PC-9 (cell line): ENCODE measurements around the gene RPL9. TPM values are rescaled to one million over a fixed set of nuclear protein-coding genes. Genes with fewer than 3 reads are reported as not detected.

ENCODE experiments used
- BruUV-seq: library from RNA; stranded (reverse); fragments of 400-500 nt; replicated peaks from 2 replicates; lab custom pipeline; 2021; lab: Mats Ljungman, UMichigan
- CTCF ChIA-PET: fragments of 300-600 bp; sonication (Branson Sonifier 250); formaldehyde crosslinking; loops from one replicate; lab custom pipeline; 2022; ENCODE audit warnings: antibody characterized with exemption; lab: Charles Lee
- POLR2A ChIA-PET: fragments of 300-600 bp; sonication (Branson Sonifier 250); formaldehyde crosslinking; loops from one replicate; lab custom pipeline; 2022; ENCODE audit warnings: antibody characterized with exemption; ENCODE audit not compliant: unreplicated experiment; lab: Charles Lee
- DNase-seq, 2 experiments: peaks; one replicate each; pipeline versions ENCODE4 v3.0.0 to v3.0.0-alpha.2; 2015 to 2022; ENCODE audit warnings: mixed read lengths in 1 of 2
- H2AFZ ChIP-seq: fragments of 200-600 bp; sonication (generic); 2 replicates; pipeline ENCODE4 v1.8.1; 2017; ENCODE audit warnings: antibody characterized with exemption
- H3F3A ChIP-seq: fragments of 200-600 bp; sonication (generic); 2 replicates; pipeline ENCODE4 v1.8.1; 2017; ENCODE audit warnings: antibody characterized with exemption, mild to moderate bottlenecking, low read depth; ENCODE audit not compliant: insufficient read depth
- H3K27ac ChIP-seq: fragments of 200-600 bp; sonication (generic); 2 replicates; pipeline ENCODE4 v1.6.1; 2016; ENCODE audit warnings: mixed run types
- H3K27me3 ChIP-seq: fragments of 200-600 bp; sonication (generic); 2 replicates; pipeline ENCODE4 v1.6.1; 2016; ENCODE audit warnings: low read depth, mixed run types; ENCODE audit not compliant: insufficient read depth
- H3K36me3 ChIP-seq: fragments of 200-600 bp; sonication (generic); 2 replicates; pipeline ENCODE4 v1.6.1; 2016; ENCODE audit warnings: low read depth, mixed run types
- H3K4me1 ChIP-seq: fragments of 200-600 bp; sonication (generic); replicated peaks from 2 replicates; pipeline ENCODE4 v1.6.1; 2016; ENCODE audit warnings: mixed run types; ENCODE audit not compliant: insufficient read depth
- H3K4me2 ChIP-seq: fragments of 200-600 bp; sonication (generic); 2 replicates; pipeline ENCODE4 v1.6.1; 2017; ENCODE audit warnings: mixed run types
- H3K4me3 ChIP-seq: fragments of 200-600 bp; sonication (generic); 2 replicates; pipeline ENCODE4 v1.6.1; 2016; ENCODE audit warnings: mixed run types
- H3K79me2 ChIP-seq: fragments of 200-600 bp; sonication (generic); 2 replicates; pipeline ENCODE4 v1.6.1; 2017; ENCODE audit warnings: low read depth, mixed run types
- H3K9me2 ChIP-seq: fragments of 200-600 bp; sonication (generic); 2 replicates; pipeline ENCODE4 v1.8.1; 2017; ENCODE audit warnings: mild to moderate bottlenecking; ENCODE audit not compliant: insufficient read depth
- H3K9me3 ChIP-seq: fragments of 200-600 bp; sonication (generic); 2 replicates; pipeline ENCODE4 v1.8.1; 2016; ENCODE audit warnings: low read depth; ENCODE audit not compliant: insufficient read depth
- H4K20me1 ChIP-seq: fragments of 200-600 bp; sonication (generic); 2 replicates; pipeline ENCODE4 v1.8.1; 2017; ENCODE audit not compliant: insufficient read depth
- EZH2 ChIP-seq: fragments of 200-600 bp; sonication (generic); IDR thresholded peaks from 2 replicates; pipeline ENCODE4 v1.8.0; 2017; ENCODE audit warnings: antibody characterized with exemption, low read depth
- intact Hi-C: fragments of 100-400 bp; cut with micrococcal nuclease; formaldehyde crosslinking; loops from one replicate; pipeline ENCODE4 v1.10.0; 2022; ENCODE audit not compliant: unreplicated experiment
- total RNA-seq: library from RNA; stranded (reverse); gene quantifications from 2 replicates; pipeline ENCODE4 v1.2.3, GENCODE V29; 2021
- TF ChIP-seq, protein P1 (sequence below): fragments of 200-600 bp; sonication (generic); conservative IDR thresholded peaks from 2 replicates; pipeline ENCODE4 v1.6.1; 2017; ENCODE audit warnings: mixed run types, antibody characterized with exemption, mild to moderate bottlenecking, moderate library complexity

The RPL9 gene
- total RNA-seq, 1 experiment from 2014 or later = 792 TPM

- Histone ChIP-seq H3K9me2 (no peaks in the 10 kb centered on the region), H3K27me3 (no peaks in the 10 kb centered on the region), H3K36me3 (no peaks in the 10 kb centered on the region), H3K4me3 (no peak overlapping the region), H3K27ac (no peak overlapping the region), H4K20me1 (no peaks in the 10 kb centered on the region), H2AFZ (no peak overlapping the region), H3K4me1 (no peaks in the 10 kb centered on the region), H3K79me2 (no peaks in the 10 kb centered on the region), H3K9me3 (no peaks in the 10 kb centered on the region), H3K4me2 (no peak overlapping the region), H3F3A (no peaks in the 10 kb centered on the region)
- BruUV-seq = no TSS peak
- intact Hi-C loops = no loop called here
- POLR2A ChIA-PET = no interaction called here
- no peak for TF ChIP-seq EZH2
- TF ChIP-seq, protein P1, sequence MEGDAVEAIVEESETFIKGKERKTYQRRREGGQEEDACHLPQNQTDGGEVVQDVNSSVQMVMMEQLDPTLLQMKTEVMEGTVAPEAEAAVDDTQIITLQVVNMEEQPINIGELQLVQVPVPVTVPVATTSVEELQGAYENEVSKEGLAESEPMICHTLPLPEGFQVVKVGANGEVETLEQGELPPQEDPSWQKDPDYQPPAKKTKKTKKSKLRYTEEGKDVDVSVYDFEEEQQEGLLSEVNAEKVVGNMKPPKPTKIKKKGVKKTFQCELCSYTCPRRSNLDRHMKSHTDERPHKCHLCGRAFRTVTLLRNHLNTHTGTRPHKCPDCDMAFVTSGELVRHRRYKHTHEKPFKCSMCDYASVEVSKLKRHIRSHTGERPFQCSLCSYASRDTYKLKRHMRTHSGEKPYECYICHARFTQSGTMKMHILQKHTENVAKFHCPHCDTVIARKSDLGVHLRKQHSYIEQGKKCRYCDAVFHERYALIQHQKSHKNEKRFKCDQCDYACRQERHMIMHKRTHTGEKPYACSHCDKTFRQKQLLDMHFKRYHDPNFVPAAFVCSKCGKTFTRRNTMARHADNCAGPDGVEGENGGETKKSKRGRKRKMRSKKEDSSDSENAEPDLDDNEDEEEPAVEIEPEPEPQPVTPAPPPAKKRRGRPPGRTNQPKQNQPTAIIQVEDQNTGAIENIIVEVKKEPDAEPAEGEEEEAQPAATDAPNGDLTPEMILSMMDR = no peak
- CTCF ChIA-PET = no interaction called here
- no peak for DNase-seq
Measured at GRCh38 chr4:39433878-39434492, 24.7 kb downstream of the RPL9 start.

GRCh38 chr4:39429476-39430334 is 29.0 kb downstream of the RPL9 start:
- ChIA-PET POLR2A (no interaction called here), CTCF (no interaction called here)
- Histone ChIP-seq H3K4me2 (no peak overlapping the region), H4K20me1 (no peaks in the 10 kb centered on the region), H3F3A (no peaks in the 10 kb centered on the region), H3K9me3 (no peaks in the 10 kb centered on the region), H3K4me3 (no peak overlapping the region), H3K36me3 (no peaks in the 10 kb centered on the region), H3K79me2 (no peaks in the 10 kb centered on the region), H3K27me3 (no peaks in the 10 kb centered on the region), H3K4me1 (no peaks in the 10 kb centered on the region), H2AFZ (no peak overlapping the region), H3K9me2 (no peaks in the 10 kb centered on the region), H3K27ac (no peak overlapping the region)
- no peak for DNase-seq
- intact Hi-C loops = no loop called here
- TF ChIP-seq EZH2 = no peak
- TF ChIP-seq, protein P1 = no peak
- no TSS peak for BruUV-seq

DNA sequence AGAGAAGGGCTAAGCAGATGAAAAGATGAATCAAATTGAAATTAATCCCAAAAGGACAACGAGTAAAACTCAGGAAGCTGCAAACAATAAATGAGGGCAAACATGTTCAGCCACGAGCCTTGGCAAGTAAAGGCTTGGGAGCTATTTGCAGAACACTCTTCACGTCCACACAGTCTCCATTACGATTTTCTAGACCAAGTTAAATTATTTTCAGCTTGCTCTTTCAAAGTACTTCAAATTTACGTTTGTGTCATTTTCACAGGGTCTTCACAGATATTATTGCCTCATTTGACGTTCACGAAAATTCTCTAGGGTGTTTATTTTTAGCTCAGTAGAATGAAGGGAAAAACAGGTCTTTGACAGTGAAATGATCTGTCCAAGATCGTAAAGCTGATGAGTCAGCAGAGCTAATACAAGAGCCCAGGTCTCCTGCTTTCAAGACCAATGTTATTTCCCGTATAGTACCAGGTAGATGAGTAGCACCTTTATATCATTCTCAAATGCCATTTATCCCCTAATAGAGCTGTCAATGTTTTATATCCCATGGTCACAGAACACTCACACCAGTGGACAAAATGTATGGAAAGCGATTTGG is 31.1 kb downstream of the RPL9 start:
- DNase-seq = no peak
- H3K9me2 ChIP-seq = no peaks in the 10 kb centered on the region
- H3K4me2 ChIP-seq = no peak overlapping the region
- H3K9me3 ChIP-seq = no peaks in the 10 kb centered on the region
- no TSS peak for BruUV-seq
- H3K4me3 ChIP-seq = no peak overlapping the region
- intact Hi-C loops = no loop called here
- H3K27ac ChIP-seq = no peak overlapping the region
- H3K36me3 ChIP-seq = no peaks in the 10 kb centered on the region
- H3K27me3 ChIP-seq = no peaks in the 10 kb centered on the region
- H4K20me1 ChIP-seq = no peaks in the 10 kb centered on the region
- POLR2A ChIA-PET = no interaction called here
- TF ChIP-seq EZH2 = no peak
- TF ChIP-seq, protein P1 = no peak
- H2AFZ ChIP-seq = no peak overlapping the region
- H3K79me2 ChIP-seq = no peaks in the 10 kb centered on the region
- H3K4me1 ChIP-seq = no peaks in the 10 kb centered on the region
- H3F3A ChIP-seq = no peaks in the 10 kb centered on the region
- CTCF ChIA-PET = interaction anchor here (0.7 kb wide), 2 partner anchors 41 to 279 kb away, joined by 6 read pairs; no protein-coding TSS in a partner anchor
